DND-41 (cell line): ENCODE data around the gene FOCAD.

Experiments
- ATAC-seq: fragments of 200-7000 bp; cut with Tn5 transposase; 3 replicates; pipeline ENCODE4 v1.9.1; 2021; ENCODE audit warnings: low read depth; ENCODE audit not compliant: insufficient read depth
- DNase-seq: peaks from one replicate; pipeline ENCODE4 v3.0.0-alpha.2; 2020
- H2AFZ ChIP-seq: 2 replicates; pipeline ENCODE4 v1.6.0; 2012; ENCODE audit warnings: low read depth, low read length
- H3K27ac ChIP-seq: 2 replicates; pipeline ENCODE4 v1.5.1; 2012; ENCODE audit warnings: low read length, inconsistent platforms
- H3K27me3 ChIP-seq: fragments of 200-600 bp; sonication (generic); 2 replicates; pipeline ENCODE4 v1.6.0; 2012; ENCODE audit warnings: low read length, mild to moderate bottlenecking, inconsistent platforms; ENCODE audit not compliant: insufficient read depth, poor library complexity
- H3K36me3 ChIP-seq: 2 replicates; pipeline ENCODE4 v1.5.1; 2012; ENCODE audit warnings: low read length, inconsistent platforms; ENCODE audit not compliant: insufficient read depth
- H3K4me1 ChIP-seq: 2 replicates; pipeline ENCODE4 v1.5.1; 2012; ENCODE audit warnings: mild to moderate bottlenecking, low read length; ENCODE audit not compliant: insufficient read depth
- H3K4me2 ChIP-seq: 2 replicates; pipeline ENCODE4 v1.6.0; 2012; ENCODE audit warnings: mild to moderate bottlenecking, moderate library complexity, low read length, inconsistent platforms; ENCODE audit not compliant: insufficient read depth
- H3K4me3 ChIP-seq, 2 experiments: fragments of 200-600 bp in 1 of 2; shearing (Covaris generic) in 1 of 2; 2 replicates each; pipeline ENCODE4 v1.5.1; 2012 to 2016; ENCODE audit warnings: inconsistent platforms in 2 of 2, low read length in 2 of 2, mild to moderate bottlenecking in 2 of 2, low read depth in 1 of 2, moderate library complexity in 1 of 2
- H3K79me2 ChIP-seq: 2 replicates; pipeline ENCODE4 v1.6.0; 2012; ENCODE audit warnings: low read length, inconsistent platforms; ENCODE audit not compliant: insufficient read depth
- H3K9ac ChIP-seq: 2 replicates; pipeline ENCODE4 v1.6.0; 2012; ENCODE audit warnings: low read depth, mild to moderate bottlenecking, inconsistent platforms, low read length, moderate library complexity
- H3K9me3 ChIP-seq: 2 replicates; pipeline ENCODE4 v1.5.1; 2012; ENCODE audit warnings: low read length, moderate library complexity, mild to moderate bottlenecking, inconsistent platforms; ENCODE audit not compliant: insufficient read depth, severe bottlenecking
- H4K20me1 ChIP-seq: 2 replicates; pipeline ENCODE4 v1.6.0; 2012; ENCODE audit warnings: low read length; ENCODE audit not compliant: insufficient read depth
- CTCF ChIP-seq: IDR thresholded peaks from 2 replicates; pipeline ENCODE4 v1.5.1; 2012; ENCODE audit warnings: borderline replicate concordance, low read length, moderate library complexity, mild to moderate bottlenecking; ENCODE audit not compliant: poor library complexity, severe bottlenecking; ENCODE audit errors: extremely low read depth
- EZH2 ChIP-seq: IDR thresholded peaks from 3 replicates; pipeline ENCODE4 v1.6.1; 2012; ENCODE audit warnings: borderline replicate concordance, low read depth, mild to moderate bottlenecking, moderate library complexity, low read length, inconsistent platforms; ENCODE audit not compliant: severe bottlenecking

Gene FOCAD

GRCh38 chr9:20729523-20729922 is 45.5 kb downstream of the FOCAD start:
- no peaks in the 10 kb centered on the region for H3K9me3 ChIP-seq
- no peak overlapping the region for H2AFZ ChIP-seq
- no peaks in the 10 kb centered on the region for H4K20me1 ChIP-seq
- H3K9ac ChIP-seq = no peak overlapping the region
- no peaks in the 10 kb centered on the region for H3K36me3 ChIP-seq
- no peaks in the 10 kb centered on the region for H3K27me3 ChIP-seq
- H3K4me1 ChIP-seq = peaks cover 15% of the 10 kb centered on the region; the same call in 1 of the 2 replicates
- H3K27ac ChIP-seq = no peak overlapping the region
- TF ChIP-seq CTCF = no peak
- no peaks in the 10 kb centered on the region for H3K79me2 ChIP-seq
- ATAC-seq (no peak), DNase-seq (no peak)
- H3K4me2 ChIP-seq = no peak overlapping the region
- no peak overlapping the region for H3K4me3 ChIP-seq

DNA sequence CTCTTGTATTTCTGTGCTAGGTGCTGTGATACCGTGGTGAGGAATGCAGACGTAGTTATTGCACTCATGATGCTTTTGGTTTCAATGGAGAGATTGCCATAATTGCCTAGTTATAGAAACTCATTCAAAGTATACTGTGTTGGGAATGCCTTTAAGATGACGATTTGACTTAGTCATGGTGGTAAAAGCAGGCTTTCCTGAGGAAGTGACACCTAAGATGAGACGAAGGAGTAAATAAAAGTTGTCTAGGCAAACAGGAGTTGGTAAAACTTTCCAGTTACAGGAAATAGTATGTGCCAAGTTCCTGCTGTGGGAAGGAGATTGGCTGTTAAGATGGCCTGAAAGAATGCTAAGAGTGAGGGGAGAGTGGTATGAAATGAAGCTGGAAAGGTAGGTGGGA is 48.1 kb downstream of the FOCAD start:
- H3K27ac ChIP-seq = no peak overlapping the region
- H4K20me1 ChIP-seq = no peaks in the 10 kb centered on the region
- H3K4me2 ChIP-seq = no peak overlapping the region
- H3K79me2 ChIP-seq = no peaks in the 10 kb centered on the region
- TF ChIP-seq EZH2 = no peak
- TF ChIP-seq CTCF = no peak
- no peaks in the 10 kb centered on the region for H3K9me3 ChIP-seq
- H3K36me3 ChIP-seq = no peaks in the 10 kb centered on the region
- H3K9ac ChIP-seq = no peak overlapping the region
- H3K4me3 ChIP-seq = no peak overlapping the region
- ATAC-seq (no peak), DNase-seq (no peak)
- H3K27me3 ChIP-seq = no peaks in the 10 kb centered on the region
- H3K4me1 ChIP-seq = peaks cover 4% of the 10 kb centered on the region; the same call in 1 of the 2 replicates
- no peak overlapping the region for H2AFZ ChIP-seq

- TF ChIP-seq CTCF = no peak
- TF ChIP-seq EZH2 = no peak
- Histone ChIP-seq H3K36me3 (peaks cover 11% of the 10 kb centered on the region), H3K9ac (no peak overlapping the region), H3K4me1 (no peaks in the 10 kb centered on the region), H3K4me3 (no peak overlapping the region), H3K4me2 (no peak overlapping the region), H2AFZ (no peak overlapping the region), H3K27me3 (no peaks in the 10 kb centered on the region), H3K9me3 (no peaks in the 10 kb centered on the region), H3K79me2 (no peaks in the 10 kb centered on the region), H4K20me1 (no peaks in the 10 kb centered on the region), H3K27ac (no peak overlapping the region)
- no peak for ATAC-seq
- DNase-seq = no peak
Measured at GRCh38 chr9:20734275-20734674, 50.2 kb downstream of the FOCAD start.

DNA sequence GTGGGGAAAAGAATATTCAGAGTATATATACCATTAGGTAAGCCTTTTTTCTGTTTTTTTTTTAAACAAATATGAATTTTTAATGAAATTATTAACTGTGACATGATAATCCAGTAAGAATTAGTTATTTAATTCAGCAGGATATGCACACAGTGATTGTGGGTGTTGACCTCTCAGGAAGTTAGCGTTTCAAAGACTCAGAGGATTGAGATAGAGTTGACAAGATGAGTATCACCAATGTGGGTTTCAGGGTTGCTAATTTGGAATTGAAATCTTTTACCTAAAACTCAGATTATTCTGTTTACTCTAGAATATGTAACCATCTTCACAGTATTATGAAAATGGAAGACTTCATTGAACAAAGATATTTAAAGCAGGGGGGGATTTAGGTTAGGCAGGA is 56.2 kb downstream of the FOCAD start:
- TF ChIP-seq CTCF (no peak), EZH2 (no peak)
- ATAC-seq (no peak), DNase-seq (no peak)
- no peak overlapping the region for H3K27ac ChIP-seq
- no peak overlapping the region for H3K4me2 ChIP-seq
- no peaks in the 10 kb centered on the region for H3K27me3 ChIP-seq
- no peak overlapping the region for H3K4me3 ChIP-seq
- H3K36me3 ChIP-seq = peaks cover 29% of the 10 kb centered on the region
- no peak overlapping the region for H2AFZ ChIP-seq
- no peaks in the 10 kb centered on the region for H4K20me1 ChIP-seq
- H3K9me3 ChIP-seq = no peaks in the 10 kb centered on the region
- H3K9ac ChIP-seq = no peak overlapping the region
- no peaks in the 10 kb centered on the region for H3K4me1 ChIP-seq
- no peaks in the 10 kb centered on the region for H3K79me2 ChIP-seq
